ENCODE results near the gene TMEM178A. TPM values are rescaled to one million over a fixed set of nuclear protein-coding genes. Genes with fewer than 3 reads are reported as not detected.

TMEM178A gene
- total RNA-seq, 4 donors from 2014 or later, result 1.9 to 6.5 (median 4.0) TPM

DNA sequence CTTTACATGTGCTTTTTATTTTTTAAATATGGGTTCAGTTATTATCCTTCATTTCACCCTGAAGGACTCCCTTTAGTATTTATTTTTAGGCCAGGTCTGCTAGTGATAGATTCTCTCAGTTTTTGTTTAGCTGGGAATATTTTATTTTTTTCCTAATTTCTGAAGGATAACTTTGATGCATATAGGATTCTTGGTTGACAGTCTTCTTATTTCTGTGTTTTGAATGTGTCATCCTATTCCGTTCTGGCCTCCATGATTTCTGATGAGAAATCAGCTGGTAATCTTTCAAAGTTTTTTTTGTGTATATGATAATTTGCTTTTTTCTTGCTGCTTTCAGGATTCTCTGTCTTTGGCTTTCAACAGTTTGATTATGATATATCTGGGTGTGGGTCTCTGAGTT is 35.4 kb downstream of the TMEM178A start:
- DNase-seq, result no peak
- peaks cover 0 to 4% of the 10 kb centered on the region in 2 donors for H3K4me1 ChIP-seq
- H3K4me3 ChIP-seq (replicated peaks in 1 of 3), result no peak overlapping the region
- H3K27ac ChIP-seq, result no peak overlapping the region
- H3K27me3 ChIP-seq, result no peaks in the 10 kb centered on the region
- H3K36me3 ChIP-seq, result no peaks in the 10 kb centered on the region
- 96 to 98% methylated on average over 1 of the region's 1 CpG for WGBS, 2 donors
- TF ChIP-seq POLR2A (IDR thresholded peaks at IDR 0.05), result no peak
- TF ChIP-seq, protein P1, sequence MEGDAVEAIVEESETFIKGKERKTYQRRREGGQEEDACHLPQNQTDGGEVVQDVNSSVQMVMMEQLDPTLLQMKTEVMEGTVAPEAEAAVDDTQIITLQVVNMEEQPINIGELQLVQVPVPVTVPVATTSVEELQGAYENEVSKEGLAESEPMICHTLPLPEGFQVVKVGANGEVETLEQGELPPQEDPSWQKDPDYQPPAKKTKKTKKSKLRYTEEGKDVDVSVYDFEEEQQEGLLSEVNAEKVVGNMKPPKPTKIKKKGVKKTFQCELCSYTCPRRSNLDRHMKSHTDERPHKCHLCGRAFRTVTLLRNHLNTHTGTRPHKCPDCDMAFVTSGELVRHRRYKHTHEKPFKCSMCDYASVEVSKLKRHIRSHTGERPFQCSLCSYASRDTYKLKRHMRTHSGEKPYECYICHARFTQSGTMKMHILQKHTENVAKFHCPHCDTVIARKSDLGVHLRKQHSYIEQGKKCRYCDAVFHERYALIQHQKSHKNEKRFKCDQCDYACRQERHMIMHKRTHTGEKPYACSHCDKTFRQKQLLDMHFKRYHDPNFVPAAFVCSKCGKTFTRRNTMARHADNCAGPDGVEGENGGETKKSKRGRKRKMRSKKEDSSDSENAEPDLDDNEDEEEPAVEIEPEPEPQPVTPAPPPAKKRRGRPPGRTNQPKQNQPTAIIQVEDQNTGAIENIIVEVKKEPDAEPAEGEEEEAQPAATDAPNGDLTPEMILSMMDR (IDR thresholded peaks at IDR 0.05), result no peak
- H3K9me3 ChIP-seq, result no peaks in the 10 kb centered on the region
- intact Hi-C loops (cut with DNase I), result no loop called here

GRCh38 chr2:39703181-39703872 is 37.6 kb downstream of the TMEM178A start:
- Histone ChIP-seq H3K4me1 (no peaks in the 10 kb centered on the region), H3K9me3 (no peaks in the 10 kb centered on the region), H3K27ac (no peak overlapping the region), H3K27me3 (no peaks in the 10 kb centered on the region), H3K4me3 (replicated peaks in 1 of 3) (no peak overlapping the region), H3K36me3 (no peaks in the 10 kb centered on the region)
- no peak for TF ChIP-seq POLR2A (IDR thresholded peaks at IDR 0.05)
- TF ChIP-seq, protein P1 (IDR thresholded peaks at IDR 0.05), result no peak
- intact Hi-C loops (cut with DNase I), result no loop called here
- no peak for DNase-seq
- WGBS, 2 donors, result 77 to 79% methylated on average over 3 of the region's 3 CpGs

DNA sequence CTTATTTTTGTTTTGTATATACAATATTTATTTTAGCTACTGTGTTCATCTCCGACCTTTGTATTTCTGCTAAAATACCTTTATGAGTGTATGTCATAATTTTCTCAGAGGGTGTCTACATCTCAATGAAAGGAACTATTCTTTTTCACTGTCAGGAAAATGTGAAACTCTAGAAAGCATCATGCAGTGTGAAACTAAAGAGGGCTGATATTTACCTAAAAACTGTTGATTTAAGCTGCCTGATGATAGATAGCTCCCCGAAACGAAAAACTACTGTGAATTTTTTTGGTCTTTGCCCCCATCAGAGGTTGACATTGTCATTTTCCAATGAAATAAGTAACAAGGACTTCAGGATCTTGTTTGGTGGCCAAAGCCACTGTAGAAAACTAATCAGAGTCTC is 38.8 kb downstream of the TMEM178A start:
- Histone ChIP-seq H3K36me3 (no peaks in the 10 kb centered on the region), H3K9me3 (no peaks in the 10 kb centered on the region), H3K4me3 (replicated peaks in 1 of 3) (no peak overlapping the region), H3K4me1 (no peaks in the 10 kb centered on the region), H3K27me3 (no peaks in the 10 kb centered on the region), H3K27ac (no peak overlapping the region)
- no peak for TF ChIP-seq POLR2A (IDR thresholded peaks at IDR 0.05)
- TF ChIP-seq, protein P1 (IDR thresholded peaks at IDR 0.05), result no peak
- DNase-seq, result no peak
- WGBS, 2 donors, result 86 to 89% methylated on average over 3 of the region's 3 CpGs
- intact Hi-C loops (cut with DNase I), result no loop called here

GRCh38 chr2:39705638-39706037 is 39.9 kb downstream of the TMEM178A start:
- intact Hi-C loops (cut with DNase I), result no loop called here
- WGBS, 2 donors, result 66 to 68% methylated on average over 4 of the region's 4 CpGs
- Histone ChIP-seq H3K4me1 (no peaks in the 10 kb centered on the region), H3K9me3 (no peaks in the 10 kb centered on the region), H3K36me3 (no peaks in the 10 kb centered on the region), H3K27me3 (no peaks in the 10 kb centered on the region), H3K4me3 (replicated peaks in 1 of 3) (no peak overlapping the region), H3K27ac (no peak overlapping the region)
- no peak for DNase-seq
- TF ChIP-seq POLR2A (IDR thresholded peaks at IDR 0.05), result no peak
- TF ChIP-seq, protein P1 (IDR thresholded peaks at IDR 0.05), result no peak

DNA sequence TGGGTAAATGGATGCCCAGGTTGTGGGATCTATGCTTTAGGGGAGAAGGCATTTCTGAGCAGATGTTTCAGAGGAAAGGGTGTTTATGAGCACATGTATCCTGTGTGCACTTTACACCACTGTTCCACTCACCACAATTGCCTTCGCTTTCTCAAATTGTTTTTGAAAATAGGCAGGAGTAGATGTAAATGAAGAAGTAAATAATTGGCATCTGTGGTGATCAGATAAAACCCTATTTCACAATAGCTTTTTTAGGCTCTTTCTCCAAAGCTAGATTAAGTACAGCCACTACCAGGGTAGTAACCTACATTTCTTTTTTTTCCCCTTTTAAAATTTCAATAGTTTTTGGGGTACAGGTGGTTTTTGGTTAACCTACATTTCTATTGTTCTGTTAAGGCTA is 40.6 kb downstream of the TMEM178A start:
- H3K27ac ChIP-seq, result no peak overlapping the region
- WGBS, 2 donors, result 89 to 90% methylated on average over 1 of the region's 1 CpG
- no peaks in the 10 kb centered on the region for H3K27me3 ChIP-seq
- H3K4me3 ChIP-seq (replicated peaks in 1 of 3), result no peak overlapping the region
- H3K36me3 ChIP-seq, result no peaks in the 10 kb centered on the region
- no peak for DNase-seq
- no peaks in the 10 kb centered on the region for H3K9me3 ChIP-seq
- intact Hi-C loops (cut with DNase I), result no loop called here
- no peaks in the 10 kb centered on the region for H3K4me1 ChIP-seq
- TF ChIP-seq POLR2A (IDR thresholded peaks at IDR 0.05), result no peak
- TF ChIP-seq, protein P1 (IDR thresholded peaks at IDR 0.05), result no peak
